Subcutaneous abdominal adipose tissue (tissue), 5 donors: ENCODE measurements around the gene IARS1.

ENCODE experiments used
- H3K27ac ChIP-seq: one replicate; pipeline ENCODE4 v1.7.0; 2013; ENCODE audit warnings: low read depth, mild to moderate bottlenecking, inconsistent platforms, low read length, moderate library complexity
- H3K27me3 ChIP-seq, 5 donors: one replicate each; pipeline ENCODE4 v1.7.0; 2013; ENCODE audit warnings: low read length in 5 of 5, inconsistent platforms in 1 of 5; ENCODE audit not compliant: control insufficient read depth in 5 of 5, insufficient read depth in 4 of 5
- H3K36me3 ChIP-seq, 5 donors: one replicate each; pipeline ENCODE4 v1.7.0; 2013; ENCODE audit warnings: low read length in 5 of 5; ENCODE audit not compliant: control insufficient read depth in 5 of 5, insufficient read depth in 5 of 5
- H3K4me1 ChIP-seq, 5 donors: one replicate each; pipeline ENCODE4 v1.7.0; 2013; ENCODE audit warnings: low read length in 5 of 5, mild to moderate bottlenecking in 3 of 5, moderate library complexity in 1 of 5; ENCODE audit not compliant: control insufficient read depth in 5 of 5, insufficient read depth in 5 of 5
- H3K4me3 ChIP-seq, 5 donors: one replicate each; pipeline ENCODE4 v1.7.0; 2013; ENCODE audit warnings: low read length in 5 of 5, low read depth in 1 of 5
- H3K9ac ChIP-seq, 5 donors: one replicate each; pipeline ENCODE4 v1.7.0; 2013; ENCODE audit warnings: low read length in 5 of 5, mild to moderate bottlenecking in 4 of 5, moderate library complexity in 3 of 5
- H3K9me3 ChIP-seq, 5 donors: one replicate each; pipeline ENCODE4 v1.7.0; 2013; ENCODE audit warnings: low read length in 5 of 5; ENCODE audit not compliant: control insufficient read depth in 5 of 5
- donor health status: healthy.
- donor health status: healthy.
- donor health status: healthy.
- donor health status: healthy.
- donor health status: healthy.

The IARS1 gene

GRCh38 chr9:92293452-92294296 lies at the start of gene IARS1:
TSS of gene IARS1 (minus strand) at chr9:92293697. CDS start at chr9:92289419, 4,278 bp downstream.
- H3K27me3 ChIP-seq = no peaks in the 10 kb centered on the region
- H3K4me3 ChIP-seq = peak within 1 kb of the TSS; percentile 74 to 91 (median 85)
- H3K9ac ChIP-seq = peak within 1 kb of the TSS; percentile 31 to 91 (median 85)
- no peaks in the 10 kb centered on the region for H3K9me3 ChIP-seq
- peak within 1 kb of the TSS; percentile 71 for H3K27ac ChIP-seq
- H3K36me3 ChIP-seq = peaks cover 9 to 22% (median 18%) of the 10 kb centered on the region in 5 donors
- H3K4me1 ChIP-seq = peaks cover 2 to 29% (median 23%) of the 10 kb centered on the region in 5 donors

GRCh38 chr9:92342825-92343488 lies 49.5 kb upstream of the IARS1 start:
- peaks cover 0 to 14% (median 8%) of the 10 kb centered on the region in 5 donors for H3K36me3 ChIP-seq
- no peak overlapping the region for H3K9ac ChIP-seq
- no peak overlapping the region for H3K4me3 ChIP-seq
- H3K27me3 ChIP-seq = no peaks in the 10 kb centered on the region
- H3K9me3 ChIP-seq = no peaks in the 10 kb centered on the region
- H3K27ac ChIP-seq = no peak overlapping the region
- H3K4me1 ChIP-seq = peaks cover 0 to 2% (median 0%) of the 10 kb centered on the region in 5 donors

GRCh38 chr9:92341578-92341977 lies 48.1 kb upstream of the IARS1 start:
- Histone ChIP-seq H3K27me3 (no peaks in the 10 kb centered on the region), H3K4me1 (peaks cover 0 to 2% (median 0%) of the 10 kb centered on the region in 5 donors), H3K4me3 (no peak overlapping the region), H3K27ac (no peak overlapping the region), H3K9ac (no peak overlapping the region), H3K9me3 (no peaks in the 10 kb centered on the region), H3K36me3 (peaks cover 0 to 19% (median 13%) of the 10 kb centered on the region in 5 donors)

GRCh38 chr9:92333282-92333634 lies 39.8 kb upstream of the IARS1 start:
- Histone ChIP-seq H3K36me3 (peaks cover 0 to 12% (median 6%) of the 10 kb centered on the region in 5 donors), H3K9ac (no peak overlapping the region), H3K9me3 (no peaks in the 10 kb centered on the region), H3K4me3 (no peak overlapping the region), H3K4me1 (no peaks in the 10 kb centered on the region), H3K27ac (no peak overlapping the region), H3K27me3 (no peaks in the 10 kb centered on the region)

- no peaks in the 10 kb centered on the region for H3K27me3 ChIP-seq
- no peak overlapping the region for H3K9ac ChIP-seq
- no peak overlapping the region for H3K27ac ChIP-seq
- H3K36me3 ChIP-seq = peaks cover 0 to 7% (median 2%) of the 10 kb centered on the region in 5 donors
- H3K4me3 ChIP-seq = no peak overlapping the region
- no peaks in the 10 kb centered on the region for H3K4me1 ChIP-seq
- no peaks in the 10 kb centered on the region for H3K9me3 ChIP-seq
Measured at GRCh38 chr9:92332577-92333281, 39.2 kb upstream of the IARS1 start.

GRCh38 chr9:92328225-92328624 lies 34.7 kb upstream of the IARS1 start:
- no peaks in the 10 kb centered on the region for H3K9me3 ChIP-seq
- H3K27me3 ChIP-seq = no peaks in the 10 kb centered on the region
- no peak overlapping the region for H3K4me3 ChIP-seq
- no peaks in the 10 kb centered on the region for H3K36me3 ChIP-seq
- peaks cover 0 to 25% (median 21%) of the 10 kb centered on the region in 5 donors for H3K4me1 ChIP-seq
- H3K9ac ChIP-seq = no peak overlapping the region
- no peak overlapping the region for H3K27ac ChIP-seq

GRCh38 chr9:92327283-92327850 lies 33.9 kb upstream of the IARS1 start:
- Histone ChIP-seq H3K36me3 (peaks cover 5 to 8% (median 7%) of the 10 kb centered on the region in 5 donors), H3K9ac (no peak overlapping the region), H3K4me1 (peaks cover 0 to 25% (median 21%) of the 10 kb centered on the region in 5 donors), H3K4me3 (no peak overlapping the region), H3K9me3 (no peaks in the 10 kb centered on the region), H3K27me3 (no peaks in the 10 kb centered on the region), H3K27ac (no peak overlapping the region)

- Histone ChIP-seq H3K9me3 (no peaks in the 10 kb centered on the region), H3K9ac (peak overlapping the region; percentile 29 to 98 (median 93)), H3K4me3 (peak overlapping the region; percentile 70 to 98 (median 87)), H3K4me1 (peaks cover 0 to 25% (median 21%) of the 10 kb centered on the region in 5 donors), H3K27ac (peak overlapping the region; percentile 94), H3K27me3 (no peaks in the 10 kb centered on the region), H3K36me3 (peaks cover 9 to 17% (median 14%) of the 10 kb centered on the region in 5 donors)
Measured at GRCh38 chr9:92325991-92326500, 32.5 kb upstream of the IARS1 start.

- Histone ChIP-seq H3K36me3 (peaks cover 11 to 20% (median 17%) of the 10 kb centered on the region in 5 donors), H3K9me3 (no peaks in the 10 kb centered on the region), H3K27me3 (no peaks in the 10 kb centered on the region), H3K4me3 (peak within 1 kb of the TSS; percentile 70 to 100 (median 88)), H3K4me1 (peaks cover 0 to 25% (median 21%) of the 10 kb centered on the region in 5 donors), H3K9ac (peak within 1 kb of the TSS; percentile 79 to 98 (median 93)), H3K27ac (peak within 1 kb of the TSS; percentile 94)
Measured at GRCh38 chr9:92325269-92325990, 31.9 kb upstream of the IARS1 start, which contains the start of the genes CENPP and NOL8. TSS of gene CENPP (plus strand) at chr9:92325953. TSS of gene NOL8 (minus strand) at chr9:92325350. CDS start at chr9:92324161, 1,189 bp downstream.
